ENCODE results near the gene FOXO4. TPM values are rescaled to one million over a fixed set of nuclear protein-coding genes. Genes with fewer than 3 reads are reported as not detected.

FOXO4 gene
- total and polyA plus RNA-seq, 5 experiments from 2014 or later: 1.3 to 33.7 (median 2.1) TPM

DNA sequence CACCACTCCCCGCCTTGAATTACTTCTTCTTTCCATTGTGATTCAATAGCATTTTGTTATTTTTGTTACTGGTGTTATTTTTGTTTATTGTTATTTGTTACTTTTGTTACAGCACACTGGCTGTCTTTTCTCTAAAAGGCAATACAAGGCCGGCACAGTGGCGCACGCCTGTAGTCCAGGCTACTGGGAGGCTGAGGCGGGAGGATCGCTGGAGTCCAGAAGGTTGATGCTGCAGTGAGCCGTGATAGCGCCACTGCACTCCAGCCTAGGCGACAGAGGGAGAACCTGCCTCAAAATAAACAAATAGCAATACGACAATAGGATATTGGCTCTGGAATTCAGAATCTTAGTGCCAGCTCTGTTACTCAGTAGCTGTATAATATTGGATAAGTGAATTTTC lies 21.7 kb downstream of the FOXO4 start:
- Mint-ChIP-seq H3K36me3 (peaks cover 0 to 19% (median 2%) of the 10 kb centered on the region in 3 donors), H3K27ac (peak overlapping the region; percentile 48 to 88 (median 75)), H3K9me3 (no peaks in the 10 kb centered on the region), H3K4me3 (peak overlapping the region in 1 of 10 donors; percentile 8), H3K4me1 (peaks cover 5 to 38% (median 33%) of the 10 kb centered on the region in 4 donors), H3K27me3 (no peaks in the 10 kb centered on the region)
- DNase-seq: no peak
- ATAC-seq: no peak
- POLR2A ChIA-PET: interaction anchor here (1.5 to 5.0 kb wide), 4 partner anchors 11 to 249 kb away, joined by 11 to 134 read pairs (median 24); partner anchors contain the start of genes CXorf65, FOXO4 and TAF1

DNA sequence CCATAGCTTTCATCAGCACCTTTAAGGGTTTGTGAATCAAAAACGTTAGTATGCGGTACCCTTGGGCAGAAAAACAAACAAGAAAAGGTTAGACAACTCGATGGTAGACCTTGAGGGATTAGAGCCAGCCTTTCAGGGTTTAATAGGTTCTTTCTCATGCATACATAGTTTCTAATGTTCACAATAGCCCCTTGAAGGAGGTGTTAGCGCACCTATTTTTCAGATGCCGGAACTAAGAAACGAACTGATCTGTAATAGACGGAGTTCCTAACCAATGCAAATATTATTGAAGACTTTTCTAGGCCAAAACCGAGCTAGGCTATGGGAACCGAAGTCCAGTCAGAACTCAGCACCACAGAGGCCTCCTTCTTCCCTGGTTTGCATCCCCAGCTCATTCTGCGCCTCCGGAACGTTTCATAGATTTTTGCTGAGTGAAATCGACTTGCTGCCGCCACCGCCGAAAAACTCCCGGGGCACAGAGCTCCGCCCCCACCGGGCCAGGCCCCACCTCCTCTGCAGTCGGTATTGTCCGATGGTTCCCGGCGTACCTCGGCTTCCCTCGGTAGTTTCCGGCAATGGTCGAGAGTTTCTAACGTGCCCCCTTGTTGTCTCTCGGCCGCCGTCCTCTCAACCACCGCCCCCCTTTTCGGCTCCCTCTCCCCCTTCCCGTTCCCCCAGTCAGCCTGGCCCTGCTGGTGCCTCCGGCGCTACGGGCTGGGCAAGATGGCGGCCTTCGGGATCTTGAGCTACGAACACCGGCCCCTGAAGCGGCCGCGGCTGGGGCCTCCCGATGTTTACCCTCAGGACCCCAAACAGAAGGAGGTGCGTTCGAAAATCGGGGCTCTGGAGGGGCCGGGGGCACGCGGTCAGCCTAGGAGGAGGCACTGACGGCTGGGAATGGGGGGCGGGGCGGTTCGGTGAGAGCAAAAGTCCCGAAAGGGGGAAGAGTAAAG lies 22.7 kb downstream of the FOXO4 start, which contains the start of gene MED12:
Gene MED12, plus strand, starts transcription at position 565 of the 953 bp plus-strand sequence. Its CDS starts 159 bp downstream, at position 724.
- DNase-seq: peak; percentile 69 to 88 (median 78)
- POLR2A ChIA-PET: interaction anchor here (0.7 to 5.0 kb wide), 8 partner anchors 10 to 663 kb away, joined by 4 to 134 read pairs (median 10); partner anchors contain the start of genes CXorf65, FOXO4 and TAF1
- peak within 1 kb of the TSS; percentile 88 to 97 (median 94) for H3K27ac Mint-ChIP-seq

DNA sequence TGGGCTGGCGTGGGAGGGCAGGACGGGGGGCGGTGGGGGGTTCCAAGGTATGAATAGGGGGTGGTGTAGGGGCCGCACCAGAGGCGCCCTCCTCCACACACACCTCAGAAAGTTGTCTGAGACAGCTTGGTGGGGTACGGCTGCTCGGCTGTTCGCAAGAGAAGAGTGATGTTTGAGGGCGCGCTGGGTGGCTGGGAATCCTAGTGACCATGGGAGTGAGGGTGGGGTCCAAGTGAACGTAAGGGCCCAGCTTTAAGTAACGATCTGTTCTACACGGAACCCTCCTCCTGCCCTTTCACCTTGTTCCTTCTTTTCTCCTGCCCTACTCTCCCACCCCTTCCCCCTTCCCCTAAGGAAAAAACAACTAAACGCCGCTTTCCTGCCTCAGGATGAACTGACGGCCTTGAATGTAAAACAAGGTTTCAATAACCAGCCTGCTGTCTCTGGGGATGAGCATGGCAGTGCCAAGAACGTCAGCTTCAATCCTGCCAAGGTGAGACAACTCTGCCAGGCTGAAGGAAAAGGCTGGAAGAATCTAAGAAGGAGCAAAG lies 23.4 kb downstream of the FOXO4 start:
- H3K4me1 Mint-ChIP-seq: peaks cover 9 to 32% (median 25%) of the 10 kb centered on the region in 4 donors
- no peaks in the 10 kb centered on the region for H3K9me3 Mint-ChIP-seq
- H3K36me3 Mint-ChIP-seq: peaks cover 0 to 35% (median 2%) of the 10 kb centered on the region in 3 donors
- no peaks in the 10 kb centered on the region for H3K27me3 Mint-ChIP-seq
- peak overlapping the region; percentile 70 to 97 (median 92) for H3K27ac Mint-ChIP-seq
- peak overlapping the region; percentile 82 to 94 (median 87) for H3K4me3 Mint-ChIP-seq
- POLR2A ChIA-PET: interaction anchor here (0.6 to 5.0 kb wide), 9 partner anchors 8 to 247 kb away, joined by 4 to 134 read pairs (median 10); partner anchors contain the start of genes CXorf65, FOXO4, IL2RG and TAF1
- DNase-seq: peak in 1 of 10 donors; percentile 11
- ATAC-seq: peak; percentile 20 to 36

More for the DNA sequence above, 22.7 kb downstream of the FOXO4 start, which contains the start of gene MED12:
- Mint-ChIP-seq H3K36me3 (peaks cover 0 to 29% (median 4%) of the 10 kb centered on the region in 3 donors), H3K9me3 (no peaks in the 10 kb centered on the region), H3K27me3 (no peaks in the 10 kb centered on the region), H3K4me1 (peaks cover 7 to 37% (median 30%) of the 10 kb centered on the region in 4 donors), H3K4me3 (peak within 1 kb of the TSS; percentile 82 to 94 (median 87))
- peak; percentile 94 to 96 for ATAC-seq

DNA sequence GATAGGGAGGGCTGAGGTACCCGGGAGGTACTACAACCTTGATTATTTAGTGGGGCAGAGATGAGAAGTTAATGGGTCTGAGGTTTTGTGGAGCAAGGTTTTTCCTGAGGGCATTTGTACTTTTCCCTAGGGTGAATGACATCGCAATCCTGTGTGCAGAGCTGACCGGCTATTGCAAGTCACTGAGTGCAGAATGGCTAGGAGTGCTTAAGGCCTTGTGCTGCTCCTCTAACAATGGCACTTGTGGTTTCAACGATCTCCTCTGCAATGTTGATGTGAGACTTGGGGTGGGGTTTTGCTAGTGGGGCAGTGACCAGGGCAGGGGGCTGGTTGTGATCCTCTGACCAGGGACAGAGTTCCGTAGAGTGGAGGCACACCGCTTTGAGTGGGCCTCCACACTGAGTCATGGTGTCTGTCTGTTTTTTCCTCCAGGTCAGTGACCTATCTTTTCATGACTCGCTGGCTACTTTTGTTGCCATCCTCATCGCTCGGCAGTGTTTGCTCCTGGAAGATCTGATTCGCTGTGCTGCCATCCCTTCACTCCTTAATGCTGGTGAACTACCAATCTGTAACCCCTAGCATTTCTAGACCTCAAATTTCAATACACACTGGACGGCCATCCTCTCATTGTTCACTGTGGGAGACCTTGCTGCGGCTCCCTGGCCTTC lies 32.6 kb downstream of the FOXO4 start:
- DNase-seq (no peak), ATAC-seq (no peak)
- POLR2A ChIA-PET: interaction anchor here (1.3 to 6.4 kb wide), 5 partner anchors 10 to 30 kb away, joined by 3 to 58 read pairs (median 8); partner anchors contain the start of genes IL2RG and MED12
- Mint-ChIP-seq H3K4me1 (peaks cover 18 to 26% (median 20%) of the 10 kb centered on the region in 4 donors), H3K4me3 (no peak overlapping the region), H3K9me3 (peaks cover 0 to 1% (median 0%) of the 10 kb centered on the region in 9 donors), H3K27me3 (no peaks in the 10 kb centered on the region), H3K27ac (peak overlapping the region in 8 of 10 donors; percentile 5 to 88 (median 80)), H3K36me3 (peaks cover 0 to 82% (median 0%) of the 10 kb centered on the region in 3 donors)

DNA sequence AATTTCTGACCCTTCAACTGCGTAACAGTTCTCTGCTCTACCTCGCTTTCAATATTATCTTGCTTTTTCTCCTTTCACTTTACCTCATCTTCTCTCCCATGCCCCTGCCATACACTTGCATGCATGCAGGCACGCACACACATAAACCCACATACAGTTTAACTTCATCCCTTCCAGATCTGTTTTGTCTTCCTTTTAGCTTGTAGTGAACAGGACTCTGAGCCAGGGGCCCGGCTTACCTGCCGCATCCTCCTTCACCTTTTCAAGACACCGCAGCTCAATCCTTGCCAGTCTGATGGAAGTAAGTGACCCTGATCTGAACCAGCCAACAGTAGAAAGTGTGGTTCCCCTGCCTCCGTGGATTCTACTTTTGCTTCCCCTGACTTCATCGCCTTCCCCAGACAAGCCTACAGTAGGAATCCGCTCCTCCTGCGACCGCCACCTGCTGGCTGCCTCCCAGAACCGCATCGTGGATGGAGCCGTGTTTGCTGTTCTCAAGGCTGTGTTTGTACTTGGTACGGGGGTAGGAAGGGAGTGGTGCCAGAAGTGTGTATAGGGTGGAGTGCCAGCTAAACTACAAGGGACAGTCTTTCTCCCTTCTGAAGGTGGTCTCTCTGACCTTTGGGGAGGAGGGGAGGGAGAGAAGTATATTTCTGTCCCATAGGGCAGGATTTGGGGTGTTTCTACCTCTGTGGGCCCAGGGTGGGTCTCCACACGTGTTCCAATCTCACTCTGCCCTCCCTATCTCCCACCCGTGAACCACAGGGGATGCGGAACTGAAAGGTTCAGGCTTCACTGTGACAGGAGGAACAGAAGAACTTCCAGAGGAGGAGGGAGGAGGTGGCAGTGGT lies 33.5 kb downstream of the FOXO4 start:
- POLR2A ChIA-PET: interaction anchor here (1.3 to 6.4 kb wide), 5 partner anchors 11 to 31 kb away, joined by 3 to 58 read pairs (median 8); partner anchors contain the start of genes IL2RG and MED12
- ATAC-seq: peak; percentile 94 to 95
- Mint-ChIP-seq H3K4me3 (peak overlapping the region in 7 of 10 donors; percentile 3 to 60 (median 38)), H3K27ac (peak overlapping the region; percentile 70 to 93 (median 84)), H3K4me1 (peaks cover 16 to 26% (median 20%) of the 10 kb centered on the region in 4 donors), H3K36me3 (peaks cover 0 to 80% (median 0%) of the 10 kb centered on the region in 3 donors), H3K9me3 (peaks cover 0 to 1% (median 0%) of the 10 kb centered on the region in 9 donors), H3K27me3 (no peaks in the 10 kb centered on the region)
- DNase-seq: peak; percentile 61 to 86 (median 74)

DNA sequence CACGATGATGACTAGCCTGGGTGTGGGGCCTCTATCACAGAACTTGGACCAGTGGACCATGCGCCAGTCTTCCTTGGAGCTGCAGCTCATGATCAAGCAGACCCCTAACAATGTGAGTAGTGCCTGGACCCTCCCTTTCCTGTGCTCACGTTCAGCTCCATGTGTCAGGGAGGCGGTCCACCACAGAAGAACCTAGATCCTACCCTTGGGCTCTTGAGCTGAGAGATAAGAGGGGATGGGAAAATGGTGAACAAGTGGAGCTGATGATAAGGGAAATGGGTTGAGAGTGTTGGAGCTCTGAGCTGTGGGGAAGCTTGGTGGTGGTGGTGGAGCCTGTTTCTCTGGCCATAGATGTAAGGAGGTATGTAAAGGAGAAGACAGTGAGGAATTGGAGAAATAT lies 35.9 kb downstream of the FOXO4 start:
- H3K27me3 Mint-ChIP-seq: no peaks in the 10 kb centered on the region
- H3K9me3 Mint-ChIP-seq: peaks cover 0 to 1% (median 0%) of the 10 kb centered on the region in 9 donors
- H3K4me1 Mint-ChIP-seq: peaks cover 15 to 19% (median 19%) of the 10 kb centered on the region in 4 donors
- POLR2A ChIA-PET: interaction anchor here (0.7 to 6.4 kb wide), 4 partner anchors 18 to 49 kb away, joined by 3 to 58 read pairs (median 4); no protein-coding TSS in a partner anchor
- H3K36me3 Mint-ChIP-seq: peaks cover 0 to 82% (median 0%) of the 10 kb centered on the region in 3 donors
- ATAC-seq (no peak), DNase-seq (no peak)
- H3K27ac Mint-ChIP-seq: peak overlapping the region in 3 of 10 donors; percentile 40 to 49 (median 42)
- H3K4me3 Mint-ChIP-seq: no peak overlapping the region

DNA sequence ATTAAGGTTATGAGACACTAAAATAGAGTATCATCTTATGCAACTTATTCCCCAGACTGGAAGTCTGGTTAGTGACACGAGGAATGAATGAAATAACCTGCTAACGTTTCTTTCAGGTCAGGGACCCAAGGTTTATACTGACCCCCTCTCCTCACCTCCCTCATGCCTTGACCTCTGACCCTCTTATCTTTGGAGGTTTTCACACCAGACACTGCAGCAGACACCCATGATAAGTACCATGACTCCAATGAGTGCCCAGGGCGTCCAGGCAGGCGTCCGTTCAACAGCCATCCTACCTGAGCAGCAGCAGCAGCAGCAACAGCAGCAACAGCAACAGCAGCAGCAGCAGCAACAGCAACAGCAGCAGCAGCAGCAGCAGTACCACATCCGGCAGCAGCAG lies 44.8 kb downstream of the FOXO4 start:
- no peaks in the 10 kb centered on the region for H3K9me3 Mint-ChIP-seq
- H3K36me3 Mint-ChIP-seq: peaks cover 0 to 63% (median 2%) of the 10 kb centered on the region in 3 donors
- H3K27me3 Mint-ChIP-seq: no peaks in the 10 kb centered on the region
- ATAC-seq (peak in 1 of 2 donors; percentile 25), DNase-seq (peak in 1 of 10 donors; percentile 8)
- POLR2A ChIA-PET: interaction anchor here (0.7 to 1.1 kb wide), 2 partner anchors 38 to 220 kb away, joined by 3 to 4 read pairs; no protein-coding TSS in a partner anchor
- peak overlapping the region in 7 of 10 donors; percentile 15 to 50 (median 42) for H3K4me3 Mint-ChIP-seq
- H3K4me1 Mint-ChIP-seq: peaks cover 11 to 22% (median 17%) of the 10 kb centered on the region in 4 donors
- peak overlapping the region in 8 of 10 donors; percentile 63 to 94 (median 83) for H3K27ac Mint-ChIP-seq

DNA sequence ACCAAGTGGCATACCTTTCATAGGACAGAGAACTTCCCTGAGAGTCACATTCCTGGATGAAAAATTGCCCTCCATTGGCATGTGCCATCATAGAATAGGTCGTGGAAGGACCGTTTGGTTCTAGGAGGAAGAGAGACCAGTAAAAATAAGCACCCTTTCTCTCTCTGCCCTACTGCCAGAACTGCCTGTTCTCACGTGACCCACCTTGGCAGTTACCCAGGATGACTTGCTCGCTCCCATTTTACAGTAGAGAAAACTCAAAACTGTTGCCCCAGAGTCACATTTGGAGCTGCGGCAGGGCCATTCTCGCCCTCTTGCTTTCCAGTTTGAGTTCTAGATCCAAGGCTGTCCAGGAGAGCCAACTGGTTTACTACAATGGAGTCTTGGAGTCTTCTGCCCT lies 47.9 kb downstream of the FOXO4 start:
- POLR2A ChIA-PET: interaction anchor here (0.9 kb wide), 1 partner anchor 39 kb away, joined by 3 read pairs; no protein-coding TSS in a partner anchor
- no peaks in the 10 kb centered on the region for H3K27me3 Mint-ChIP-seq
- H3K4me1 Mint-ChIP-seq: peaks cover 13 to 32% (median 22%) of the 10 kb centered on the region in 4 donors
- peaks cover 0 to 36% (median 2%) of the 10 kb centered on the region in 3 donors for H3K36me3 Mint-ChIP-seq
- ATAC-seq (no peak), DNase-seq (no peak)
- peak overlapping the region in 4 of 10 donors; percentile 41 to 86 (median 46) for H3K27ac Mint-ChIP-seq
- no peaks in the 10 kb centered on the region for H3K9me3 Mint-ChIP-seq
- no peak overlapping the region for H3K4me3 Mint-ChIP-seq

DNA sequence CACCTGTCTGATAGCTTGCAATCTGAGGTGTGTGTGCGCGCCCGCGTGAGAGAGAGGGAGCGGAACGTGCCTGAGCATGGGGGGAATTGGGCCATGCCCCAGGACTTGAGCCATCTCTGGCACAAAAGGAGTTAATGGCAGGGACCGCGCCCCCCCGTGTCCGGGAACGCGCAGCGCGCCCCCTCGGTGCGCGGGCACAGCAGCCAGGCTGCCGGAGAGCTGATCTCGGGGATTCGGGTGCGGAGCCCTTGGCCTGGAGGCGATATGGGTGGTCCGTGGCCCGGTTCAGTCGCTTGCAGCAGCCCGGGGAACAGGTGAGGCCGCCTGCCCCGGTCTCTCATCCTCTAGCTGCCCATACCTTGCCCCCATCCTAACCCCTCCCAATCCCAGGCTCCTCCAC lies 49.0 kb downstream of the FOXO4 start, which contains the start of gene NLGN3:
Gene NLGN3, plus strand, starts transcription at position 191 of the 400 bp plus-strand sequence. CDS start 2,909 bp downstream, outside the sequence.
- POLR2A ChIA-PET: interaction anchor here (0.6 kb wide), 1 partner anchor 43 kb away, joined by 3 read pairs; no protein-coding TSS in a partner anchor
- Mint-ChIP-seq H3K36me3 (peaks cover 0 to 26% (median 0%) of the 10 kb centered on the region in 3 donors), H3K27me3 (no peaks in the 10 kb centered on the region), H3K4me1 (peaks cover 7 to 27% (median 18%) of the 10 kb centered on the region in 4 donors), H3K4me3 (peak within 1 kb of the TSS in 6 of 10 donors; percentile 33 to 82 (median 55)), H3K9me3 (no peaks in the 10 kb centered on the region), H3K27ac (peak within 1 kb of the TSS; percentile 52 to 86 (median 75))
- DNase-seq (no peak), ATAC-seq (no peak)

DNA sequence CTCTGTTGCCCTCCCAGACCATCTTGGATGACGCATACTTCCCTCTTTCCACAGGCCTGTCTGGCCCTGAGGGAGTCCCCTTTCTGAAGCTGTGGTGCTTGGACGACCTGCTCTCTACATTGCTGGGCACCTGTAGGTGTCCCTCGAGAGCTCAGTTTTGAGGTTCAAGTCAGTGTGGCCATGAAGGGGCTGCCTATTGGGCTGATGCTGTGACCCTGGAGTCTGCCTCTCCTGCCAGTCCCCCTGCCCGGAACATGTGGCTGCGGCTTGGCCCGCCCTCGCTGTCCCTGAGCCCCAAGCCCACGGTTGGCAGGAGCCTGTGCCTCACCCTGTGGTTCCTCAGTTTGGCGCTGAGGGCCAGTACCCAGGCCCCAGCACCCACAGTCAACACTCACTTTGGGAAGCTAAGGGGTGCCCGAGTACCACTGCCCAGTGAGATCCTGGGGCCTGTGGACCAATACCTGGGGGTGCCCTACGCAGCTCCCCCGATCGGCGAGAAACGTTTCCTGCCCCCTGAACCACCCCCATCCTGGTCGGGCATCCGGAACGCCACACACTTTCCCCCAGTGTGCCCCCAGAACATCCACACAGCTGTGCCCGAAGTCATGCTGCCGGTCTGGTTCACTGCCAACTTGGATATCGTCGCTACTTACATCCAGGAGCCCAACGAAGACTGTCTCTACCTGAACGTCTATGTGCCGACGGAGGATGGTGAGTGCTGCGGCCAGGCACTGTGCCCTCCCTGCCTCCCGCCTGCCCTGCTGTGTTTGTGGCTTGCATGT lies 52.0 kb downstream of the FOXO4 start:
- H3K9me3 Mint-ChIP-seq: no peaks in the 10 kb centered on the region
- DNase-seq: no peak
- H3K27ac Mint-ChIP-seq: no peak overlapping the region
- no peak for ATAC-seq
- H3K4me3 Mint-ChIP-seq: no peak overlapping the region
- H3K27me3 Mint-ChIP-seq: no peaks in the 10 kb centered on the region
- H3K36me3 Mint-ChIP-seq: peaks cover 0 to 6% (median 0%) of the 10 kb centered on the region in 3 donors
- POLR2A ChIA-PET: no interaction called here
- H3K4me1 Mint-ChIP-seq: peaks cover 7 to 17% (median 12%) of the 10 kb centered on the region in 4 donors

Data from naive thymus-derived CD8-positive, alpha-beta T cell (primary cell).